PC-3 (cell line): ENCODE data around the gene SEMA5A.

Experiments
- EZH2 ChIP-seq: fragments of 300-600 bp; sonication (generic); IDR thresholded peaks from one replicate; pipeline ENCODE4 v1.6.1; 2017; ENCODE audit warnings: antibody characterized with exemption, mild to moderate bottlenecking, low read length; ENCODE audit not compliant: unreplicated experiment
- EZH2phosphoT487 ChIP-seq: fragments of 300-600 bp; sonication (generic); IDR thresholded peaks from 2 replicates; pipeline ENCODE4 v1.6.1; 2018; ENCODE audit warnings: mild to moderate bottlenecking, antibody characterized with exemption, low read length, borderline replicate concordance
- TF ChIP-seq, protein P1 (sequence below): fragments of 300-600 bp; sonication (generic); conservative IDR thresholded peaks from 2 replicates; pipeline ENCODE4 v1.5.1; 2017; ENCODE audit warnings: antibody characterized with exemption, low read depth, mild to moderate bottlenecking, low read length

- TF ChIP-seq EZH2, result no peak
- TF ChIP-seq, protein P1, sequence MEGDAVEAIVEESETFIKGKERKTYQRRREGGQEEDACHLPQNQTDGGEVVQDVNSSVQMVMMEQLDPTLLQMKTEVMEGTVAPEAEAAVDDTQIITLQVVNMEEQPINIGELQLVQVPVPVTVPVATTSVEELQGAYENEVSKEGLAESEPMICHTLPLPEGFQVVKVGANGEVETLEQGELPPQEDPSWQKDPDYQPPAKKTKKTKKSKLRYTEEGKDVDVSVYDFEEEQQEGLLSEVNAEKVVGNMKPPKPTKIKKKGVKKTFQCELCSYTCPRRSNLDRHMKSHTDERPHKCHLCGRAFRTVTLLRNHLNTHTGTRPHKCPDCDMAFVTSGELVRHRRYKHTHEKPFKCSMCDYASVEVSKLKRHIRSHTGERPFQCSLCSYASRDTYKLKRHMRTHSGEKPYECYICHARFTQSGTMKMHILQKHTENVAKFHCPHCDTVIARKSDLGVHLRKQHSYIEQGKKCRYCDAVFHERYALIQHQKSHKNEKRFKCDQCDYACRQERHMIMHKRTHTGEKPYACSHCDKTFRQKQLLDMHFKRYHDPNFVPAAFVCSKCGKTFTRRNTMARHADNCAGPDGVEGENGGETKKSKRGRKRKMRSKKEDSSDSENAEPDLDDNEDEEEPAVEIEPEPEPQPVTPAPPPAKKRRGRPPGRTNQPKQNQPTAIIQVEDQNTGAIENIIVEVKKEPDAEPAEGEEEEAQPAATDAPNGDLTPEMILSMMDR, result no peak
- no peak for TF ChIP-seq EZH2phosphoT487
Observed at GRCh38 chr5:9544056-9544455, 1.8 kb downstream of the SEMA5A start.
